ENCODE data around the gene NCKAP1. TPM values are rescaled to one million over a fixed set of nuclear protein-coding genes. Genes with fewer than 3 reads are reported as not detected.

The NCKAP1 gene
- total RNA-seq, 1 experiment from 2014 or later, result 76.2 TPM

DNA sequence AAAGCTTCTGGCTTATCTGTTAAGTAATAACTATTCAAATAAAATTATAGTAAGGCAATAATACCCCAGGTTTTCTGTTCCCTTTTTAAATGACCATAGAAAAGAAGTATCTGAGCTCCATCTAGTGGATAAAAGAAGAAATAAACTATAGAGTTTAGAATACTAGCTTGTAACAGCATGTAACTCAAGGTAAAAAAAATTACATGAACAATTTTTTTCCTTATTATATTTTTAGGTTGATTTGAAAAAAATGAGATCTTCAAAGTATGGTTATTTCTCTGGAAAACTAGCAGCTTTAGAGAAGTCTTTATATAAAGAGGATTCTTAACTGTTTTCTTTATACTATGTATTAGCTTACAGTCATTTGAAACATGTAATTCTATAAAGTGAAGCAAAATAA is 58.1 kb downstream of the NCKAP1 start:
- Histone ChIP-seq H3K4me1 (ENCODE audit: insufficient read depth, low read length) (no peaks in the 10 kb centered on the region), H3K9me3 (ENCODE audit: low read length) (no peaks in the 10 kb centered on the region), H3K27ac (ENCODE audit: low read length) (no peak overlapping the region), H3K36me3 (ENCODE audit: low read depth, low read length) (peaks cover 46% of the 10 kb centered on the region), H4K20me1 (ENCODE audit: low read length) (peaks cover 6% of the 10 kb centered on the region), H3K9ac (ENCODE audit: low read length) (no peak overlapping the region), H3K4me2 (ENCODE audit: low read length) (no peak overlapping the region), H3F3A (ENCODE audit: low read length, unreplicated experiment) (peaks cover 3% of the 10 kb centered on the region), H3K9me2 (replicated peaks; ENCODE audit: low read length) (no peaks in the 10 kb centered on the region), H2AFZ (ENCODE audit: low read length) (no peak overlapping the region), H3K4me3 (ENCODE audit: low read length) (no peak overlapping the region), H3K79me2 (ENCODE audit: low read length) (no peaks in the 10 kb centered on the region), H3K27me3 (ENCODE audit: low read length) (no peaks in the 10 kb centered on the region)
- ATAC-seq (peak; percentile 49), DNase-seq (peak; percentile 69)
- ChIA-PET CTCF (interaction anchor here (0.5 to 1.0 kb wide), 5 partner anchors 25 to 222 kb away, joined by 3 to 6 read pairs (median 4); no protein-coding TSS in a partner anchor), POLR2A (ENCODE audit: unreplicated experiment) (no interaction called here)
- intact Hi-C loops (cut with micrococcal nuclease), result loop anchor here (2.0 to 5.0 kb wide), 3 partner anchors 57 to 217 kb away; partner anchors contain the start of gene NCKAP1
- TF ChIP-seq EZH2phosphoT487 (IDR thresholded peaks at IDR 0.05; ENCODE audit: borderline replicate concordance, low read length) (no peak), CTCF (conservative IDR thresholded peaks at IDR 0.05; ENCODE audit: low read depth, low read length) (peak; percentile 72), EZH2 (IDR thresholded peaks at IDR 0.05; ENCODE audit: low read length, unreplicated experiment) (no peak)
- no TSS peak for BruUV-seq (replicated peaks)

DNA sequence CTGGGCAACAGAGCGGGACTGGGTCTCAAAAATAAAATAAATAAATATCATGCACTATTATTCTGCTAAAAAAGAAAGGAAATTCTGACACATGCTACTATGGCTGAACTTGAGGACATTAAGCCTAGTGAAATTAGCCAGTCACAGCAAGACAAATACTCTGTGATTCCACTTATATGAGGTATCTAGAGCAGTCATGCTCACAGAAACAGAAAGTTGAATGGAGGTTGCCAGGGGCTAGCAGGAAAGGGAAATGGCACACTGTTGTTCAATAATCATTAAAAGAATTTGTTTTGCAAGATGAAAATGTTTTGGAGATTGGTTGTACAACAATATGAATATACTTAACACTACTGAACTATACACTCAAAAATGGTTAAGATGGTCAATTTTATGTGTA is 60.8 kb downstream of the NCKAP1 start:
- CTCF ChIA-PET, result no interaction called here
- TF ChIP-seq EZH2phosphoT487 (IDR thresholded peaks at IDR 0.05; ENCODE audit: borderline replicate concordance, low read length) (no peak), CTCF (conservative IDR thresholded peaks at IDR 0.05; ENCODE audit: low read depth, low read length) (no peak), EZH2 (IDR thresholded peaks at IDR 0.05; ENCODE audit: low read length, unreplicated experiment) (no peak)
- Histone ChIP-seq H3K27me3 (ENCODE audit: low read length) (no peaks in the 10 kb centered on the region), H3K27ac (ENCODE audit: low read length) (no peak overlapping the region), H3K36me3 (ENCODE audit: low read depth, low read length) (peaks cover 55% of the 10 kb centered on the region), H4K20me1 (ENCODE audit: low read length) (peaks cover 6% of the 10 kb centered on the region), H3K79me2 (ENCODE audit: low read length) (no peaks in the 10 kb centered on the region), H3F3A (ENCODE audit: low read length, unreplicated experiment) (peaks cover 3% of the 10 kb centered on the region), H3K4me1 (ENCODE audit: insufficient read depth, low read length) (no peaks in the 10 kb centered on the region), H3K9ac (ENCODE audit: low read length) (no peak overlapping the region), H2AFZ (ENCODE audit: low read length) (no peak overlapping the region), H3K4me2 (ENCODE audit: low read length) (no peak overlapping the region), H3K9me2 (replicated peaks; ENCODE audit: low read length) (no peaks in the 10 kb centered on the region), H3K9me3 (ENCODE audit: low read length) (no peaks in the 10 kb centered on the region), H3K4me3 (ENCODE audit: low read length) (no peak overlapping the region)
- intact Hi-C loops (cut with micrococcal nuclease), result no loop called here
- BruUV-seq (replicated peaks), result no TSS peak
- ATAC-seq (no peak), DNase-seq (no peak)
- POLR2A ChIA-PET (ENCODE audit: unreplicated experiment), result no interaction called here

- Histone ChIP-seq H3K4me1 (ENCODE audit: insufficient read depth, low read length) (no peaks in the 10 kb centered on the region), H2AFZ (ENCODE audit: low read length) (no peak overlapping the region), H3K4me3 (ENCODE audit: low read length) (no peak overlapping the region), H3F3A (ENCODE audit: low read length, unreplicated experiment) (no peaks in the 10 kb centered on the region), H3K27me3 (ENCODE audit: low read length) (no peaks in the 10 kb centered on the region), H3K9me2 (replicated peaks; ENCODE audit: low read length) (no peaks in the 10 kb centered on the region), H3K27ac (ENCODE audit: low read length) (no peak overlapping the region), H3K4me2 (ENCODE audit: low read length) (no peak overlapping the region), H3K79me2 (ENCODE audit: low read length) (no peaks in the 10 kb centered on the region), H3K9me3 (ENCODE audit: low read length) (no peaks in the 10 kb centered on the region), H4K20me1 (ENCODE audit: low read length) (no peaks in the 10 kb centered on the region), H3K36me3 (ENCODE audit: low read depth, low read length) (peaks cover 46% of the 10 kb centered on the region), H3K9ac (ENCODE audit: low read length) (no peak overlapping the region)
- ChIA-PET CTCF (no interaction called here), POLR2A (ENCODE audit: unreplicated experiment) (no interaction called here)
- ATAC-seq, result no peak
- intact Hi-C loops (cut with micrococcal nuclease), result no loop called here
- TF ChIP-seq EZH2 (IDR thresholded peaks at IDR 0.05; ENCODE audit: low read length, unreplicated experiment), result no peak
- TF ChIP-seq EZH2phosphoT487 (IDR thresholded peaks at IDR 0.05; ENCODE audit: borderline replicate concordance, low read length), result no peak
- no peak for TF ChIP-seq CTCF (conservative IDR thresholded peaks at IDR 0.05; ENCODE audit: low read depth, low read length)
- DNase-seq, result no peak
- BruUV-seq (replicated peaks), result no TSS peak
These were observed 64.6 kb downstream of the NCKAP1 start for GRCh38 chr2:182973441-182974352.
